ENCODE measurements around the gene C5orf63.
"Not testable (repeated sequence)": the region's sequence is repeated elsewhere in the genome, so short reads cannot be mapped to it uniquely, and the experiment has no call there.

C5orf63 gene

DNA sequence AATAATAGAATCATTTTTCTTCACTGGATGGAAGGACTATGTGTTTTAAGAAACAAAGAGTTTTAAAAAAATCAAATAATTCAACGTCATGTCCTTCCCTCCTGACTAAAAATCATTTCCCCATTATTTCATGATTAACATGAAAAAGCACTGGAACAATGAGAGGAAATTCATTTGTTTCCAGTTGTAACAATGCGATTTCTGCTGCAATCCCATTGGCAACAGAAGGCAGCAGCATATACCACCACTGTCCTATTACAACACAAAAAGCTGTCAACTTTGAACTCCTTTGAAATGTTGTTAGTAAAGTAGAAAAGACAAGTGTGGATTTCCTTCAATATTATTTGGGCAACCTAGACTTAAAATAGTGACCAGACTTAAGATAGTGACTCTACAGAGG, 3.1 kb downstream of the C5orf63 start:
- no peak for DNase-seq

DNA sequence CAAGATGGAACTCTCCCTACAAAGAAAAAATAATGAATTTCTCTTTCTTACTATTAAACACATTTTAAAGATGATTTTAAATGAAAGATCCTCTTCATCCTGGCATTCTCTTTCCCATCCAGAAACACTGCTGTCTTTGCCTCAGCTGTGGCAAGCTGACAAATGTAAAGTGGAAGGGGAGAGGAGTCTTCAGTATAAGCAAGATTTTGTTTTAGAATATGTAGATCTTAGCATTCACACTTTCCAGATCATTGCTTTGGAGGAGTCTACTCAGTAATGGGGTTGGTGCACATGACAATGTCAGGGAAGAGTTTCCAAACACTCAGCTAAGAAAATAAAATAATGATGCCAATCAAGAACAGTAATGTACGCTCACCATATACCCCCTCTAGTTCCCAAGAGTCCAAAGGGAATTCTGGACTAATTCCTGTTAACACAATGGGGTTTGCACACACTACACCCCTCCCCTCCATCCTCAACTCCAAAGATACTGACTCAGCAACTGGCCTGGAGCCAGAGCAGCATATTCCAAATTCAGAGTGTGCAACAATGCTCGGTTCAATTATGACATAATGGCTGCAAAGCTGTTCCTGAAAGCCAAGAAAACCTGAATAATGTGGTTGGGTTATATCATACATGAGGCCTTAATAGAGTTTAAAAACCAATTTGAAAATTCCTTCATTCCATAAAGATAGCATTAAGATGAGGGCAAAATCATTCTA, 4.6 kb downstream of the C5orf63 start:
- DNase-seq, result no peak

DNA sequence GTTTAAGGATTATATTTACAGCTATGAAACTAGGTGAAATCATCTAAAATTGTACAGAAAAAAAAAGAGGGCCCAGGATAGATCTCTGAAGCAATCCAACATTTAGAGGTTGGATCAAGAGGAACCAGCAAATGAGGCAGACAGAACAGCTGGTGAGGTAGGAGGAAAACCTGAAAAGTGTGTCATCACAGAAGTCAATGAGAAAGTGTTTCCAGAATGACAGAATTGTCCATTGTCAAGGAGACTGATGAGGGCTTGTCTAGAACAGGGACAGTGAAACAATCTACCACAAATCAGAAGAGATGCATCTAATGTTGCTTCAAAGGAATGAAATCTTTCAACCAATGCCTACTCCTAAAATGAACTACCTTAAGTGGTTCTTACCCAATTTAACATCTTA, 6.6 kb downstream of the C5orf63 start:
- no peak for DNase-seq

DNA sequence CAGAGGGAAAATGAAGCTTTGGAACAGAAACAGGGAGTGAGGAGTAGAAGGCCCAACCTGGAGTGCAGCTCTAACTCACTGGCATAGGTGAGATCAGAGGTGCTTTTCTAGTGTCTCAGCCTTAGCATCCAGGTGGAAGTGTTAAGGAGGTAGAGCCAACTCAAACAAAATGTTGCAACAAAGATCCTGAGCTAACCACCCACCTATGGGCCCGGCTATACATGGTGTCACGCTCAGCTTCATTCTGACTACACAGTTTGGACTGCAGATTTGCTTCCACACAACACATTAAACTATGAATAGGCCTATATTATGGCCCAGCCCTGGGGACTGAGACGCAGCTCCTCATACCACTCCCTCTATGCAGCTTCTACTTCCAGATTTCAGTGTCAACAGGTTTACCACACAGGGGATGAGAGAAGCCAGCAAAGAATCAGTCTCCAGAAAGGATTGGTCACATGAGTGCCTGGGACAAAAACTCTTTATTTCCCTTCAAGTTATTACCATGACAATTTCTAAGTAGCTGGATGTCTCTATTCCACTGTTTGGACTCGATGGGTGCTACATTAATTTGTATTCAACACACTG, 9.0 kb downstream of the C5orf63 start:
- DNase-seq, result no peak

DNA sequence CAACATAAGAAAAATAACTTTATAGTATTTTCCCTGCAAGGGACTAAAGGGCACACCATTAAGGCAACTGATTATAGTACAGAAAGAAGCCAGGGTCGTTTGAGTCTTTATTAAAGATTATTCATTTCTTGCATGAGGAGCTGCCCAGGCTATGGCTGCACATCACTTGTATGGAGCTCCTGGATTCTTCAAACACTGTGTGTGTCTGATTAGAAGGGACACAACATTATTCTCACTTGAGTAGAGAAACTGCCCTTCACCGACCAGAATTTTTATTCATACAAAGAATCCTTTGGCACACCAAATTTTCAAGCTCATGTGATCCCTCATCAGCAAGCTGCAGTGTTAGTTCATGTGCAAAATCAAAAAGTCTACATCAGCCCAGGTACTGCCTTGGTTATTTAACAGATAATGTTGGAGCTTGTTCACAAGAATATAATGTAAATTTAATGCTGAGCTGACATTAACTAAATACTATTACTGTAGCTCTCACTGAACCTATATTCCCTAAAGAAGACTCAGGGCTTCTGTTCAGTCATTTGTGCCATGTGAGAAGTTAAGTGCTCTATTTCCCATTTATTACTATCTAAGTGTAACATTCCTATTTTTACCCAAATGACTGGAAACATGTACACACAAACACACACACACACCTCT, 9.9 kb downstream of the C5orf63 start:
- no peak for DNase-seq

DNA sequence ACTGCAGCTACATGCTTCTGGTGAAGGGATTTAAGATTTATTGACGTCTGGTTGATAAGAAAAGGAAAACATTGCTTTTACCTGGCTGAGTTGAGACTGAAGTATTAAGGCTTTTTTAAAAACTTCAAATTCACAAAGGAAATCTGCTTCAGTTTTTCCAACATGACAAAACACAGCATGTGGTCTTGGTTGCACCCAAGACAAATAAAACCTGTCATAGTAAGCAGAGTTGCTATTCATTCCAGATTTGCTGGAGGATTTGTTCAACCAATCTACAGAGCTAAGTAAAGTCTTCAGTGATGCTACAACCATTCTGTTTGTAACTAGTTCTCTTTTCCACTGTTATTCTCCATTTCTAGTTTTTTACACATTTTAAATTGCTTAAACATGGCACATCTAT, 11.3 kb downstream of the C5orf63 start:
- no peak for DNase-seq

DNA sequence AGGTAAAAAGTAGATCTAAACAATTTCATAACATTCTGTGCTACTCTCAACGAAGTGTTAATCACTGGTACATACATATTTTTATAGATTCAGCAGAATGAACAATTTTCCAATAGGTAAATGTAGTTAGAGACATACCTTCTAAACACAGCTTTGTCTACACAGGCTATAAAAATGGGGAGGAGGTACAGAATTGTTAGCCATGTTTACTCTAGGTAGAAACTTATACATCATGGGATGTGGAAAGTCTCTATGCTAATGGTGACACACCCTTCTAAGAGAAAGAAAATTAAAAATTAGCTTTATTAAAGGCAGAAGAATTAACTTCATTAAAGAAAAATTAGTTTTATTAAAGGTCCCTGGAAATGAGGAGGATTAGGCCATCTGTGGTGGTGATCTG, 11.8 kb downstream of the C5orf63 start:
- no peak for DNase-seq

DNA sequence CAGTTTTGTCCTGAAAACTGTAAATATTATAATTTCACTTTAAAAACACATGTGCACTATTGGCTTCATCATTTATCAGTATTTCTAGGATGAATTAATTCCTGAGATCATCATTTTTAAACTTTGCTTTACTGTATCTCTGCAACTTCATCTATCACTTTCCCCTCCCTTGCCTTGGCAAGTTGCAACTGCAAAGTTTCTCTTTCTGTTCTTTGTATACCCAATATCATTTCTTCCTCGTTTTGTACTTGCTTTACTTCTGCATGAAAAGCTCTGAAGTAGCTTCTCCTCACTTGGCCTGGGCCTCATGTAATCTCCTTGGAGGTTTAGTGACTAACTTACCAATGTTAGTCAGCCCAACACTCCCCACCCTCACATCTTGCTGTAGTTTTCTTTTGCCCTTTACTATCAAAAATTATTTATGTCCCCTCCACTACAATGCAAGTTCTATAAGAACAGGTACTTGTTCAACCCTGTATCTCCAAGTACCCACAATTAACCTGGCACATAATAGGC, 12.8 kb downstream of the C5orf63 start:
- DNase-seq, result no peak

DNA sequence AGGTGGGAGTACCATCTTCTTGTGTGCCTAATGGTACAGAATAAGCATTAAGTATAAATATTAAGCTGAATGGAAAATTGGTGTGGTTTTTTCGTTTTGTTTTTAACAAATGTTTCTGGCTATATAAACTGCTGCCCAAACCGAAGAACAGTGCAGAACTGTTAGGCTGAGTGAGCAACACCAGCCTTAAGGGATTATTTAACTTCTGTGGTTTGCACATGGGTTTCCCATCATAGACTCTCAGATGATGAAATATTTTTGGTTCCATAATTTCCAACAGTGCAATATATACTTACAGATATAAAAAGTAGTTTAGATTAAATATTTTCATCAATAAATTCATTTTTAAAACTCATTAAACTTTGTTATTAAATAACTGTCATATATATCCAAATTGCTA, 16.4 kb downstream of the C5orf63 start:
- no peak for DNase-seq

DNA sequence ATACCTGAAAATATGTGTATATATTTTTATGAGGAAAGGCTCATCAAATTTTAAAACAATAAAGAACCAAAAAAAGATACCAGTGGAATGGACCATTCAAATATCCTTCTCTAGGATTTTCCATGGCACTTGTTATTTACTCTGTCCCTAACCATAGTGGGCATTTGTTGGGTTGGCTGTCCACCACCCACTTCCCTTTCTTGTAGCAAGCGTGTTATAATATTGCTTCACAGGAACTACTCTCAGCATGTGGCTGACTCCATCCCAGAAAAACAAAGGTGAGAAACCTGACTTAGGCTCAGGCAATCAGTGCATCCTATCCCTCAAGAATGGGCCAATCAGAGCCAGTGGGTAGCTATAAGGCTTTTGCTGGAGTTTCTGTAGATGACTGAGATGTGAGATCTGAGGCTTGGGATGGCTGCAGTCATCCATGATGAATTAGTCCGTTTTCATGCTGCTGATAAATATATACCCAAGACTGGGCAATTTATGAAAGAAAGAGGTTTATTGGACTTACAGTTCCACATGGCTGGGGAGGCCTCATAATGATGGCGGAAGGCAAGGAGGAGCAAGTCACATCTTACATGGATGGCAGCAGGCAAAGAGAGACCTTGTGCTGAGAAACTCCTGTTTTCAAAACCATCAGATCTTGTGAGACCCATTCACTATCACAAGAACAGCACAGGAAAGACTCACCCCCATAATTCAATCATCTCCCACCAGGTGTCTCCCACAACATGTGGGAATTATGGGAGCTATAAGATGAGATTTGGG, 17.2 kb downstream of the C5orf63 start:
- DNase-seq, result no peak

DNA sequence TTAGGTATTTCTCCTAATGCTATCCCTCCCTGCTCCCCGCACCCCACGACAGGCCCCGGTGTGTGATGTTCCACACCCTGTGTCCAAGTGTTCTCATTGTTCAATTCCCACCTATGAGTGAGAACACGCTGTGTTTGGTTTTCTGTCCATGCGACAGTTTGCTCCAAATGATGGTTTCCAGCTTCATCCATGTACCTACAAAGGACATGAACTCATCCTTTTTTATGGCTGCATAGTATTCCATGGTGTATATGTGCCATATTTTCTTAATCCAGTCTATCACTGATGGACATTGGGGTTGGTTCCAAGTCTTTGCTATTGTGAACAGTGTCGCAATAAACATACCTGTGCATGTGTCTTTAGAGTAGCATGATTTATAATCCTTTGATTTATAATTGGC, 19.8 kb downstream of the C5orf63 start:
- DNase-seq, result not testable (repeated sequence)

DNA sequence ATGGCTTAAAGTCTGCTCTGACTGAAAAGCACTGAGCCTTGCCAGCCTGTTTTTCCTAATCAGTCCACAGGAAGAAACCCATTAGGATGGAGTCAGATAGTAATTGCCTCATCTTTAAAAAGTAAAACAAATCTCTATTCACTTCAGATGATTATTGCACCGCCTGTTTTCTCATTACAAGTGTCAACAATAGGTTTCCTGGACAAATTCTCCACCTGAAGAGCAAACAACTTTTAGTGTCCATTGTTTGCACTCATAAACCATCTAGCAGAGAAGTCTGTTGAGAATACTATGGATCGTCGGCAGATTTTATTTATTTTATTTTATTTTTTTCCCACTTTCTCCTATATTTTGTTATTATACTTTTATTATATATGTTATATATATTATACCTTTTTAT, 20.3 kb downstream of the C5orf63 start:
- DNase-seq, result no peak

DNA sequence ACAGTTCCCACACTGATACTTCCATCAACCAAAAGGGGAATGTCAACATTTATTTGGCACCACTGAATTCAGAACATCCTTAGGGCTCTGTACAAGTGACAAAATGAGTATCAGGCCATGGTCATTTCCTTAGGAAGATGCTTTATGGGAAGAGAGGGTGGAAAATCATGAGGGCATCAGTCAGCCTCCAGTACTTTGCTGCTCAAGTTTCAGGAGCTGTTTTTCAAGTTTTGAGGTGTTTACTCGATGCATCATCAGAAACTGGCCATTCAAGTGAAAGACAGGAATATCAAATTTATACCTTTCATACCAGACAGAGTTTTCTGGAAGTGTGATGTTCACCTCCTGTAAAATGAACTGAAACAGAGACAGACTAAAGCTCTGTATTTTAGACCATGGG, 21.7 kb downstream of the C5orf63 start:
- DNase-seq, result no peak

DNA sequence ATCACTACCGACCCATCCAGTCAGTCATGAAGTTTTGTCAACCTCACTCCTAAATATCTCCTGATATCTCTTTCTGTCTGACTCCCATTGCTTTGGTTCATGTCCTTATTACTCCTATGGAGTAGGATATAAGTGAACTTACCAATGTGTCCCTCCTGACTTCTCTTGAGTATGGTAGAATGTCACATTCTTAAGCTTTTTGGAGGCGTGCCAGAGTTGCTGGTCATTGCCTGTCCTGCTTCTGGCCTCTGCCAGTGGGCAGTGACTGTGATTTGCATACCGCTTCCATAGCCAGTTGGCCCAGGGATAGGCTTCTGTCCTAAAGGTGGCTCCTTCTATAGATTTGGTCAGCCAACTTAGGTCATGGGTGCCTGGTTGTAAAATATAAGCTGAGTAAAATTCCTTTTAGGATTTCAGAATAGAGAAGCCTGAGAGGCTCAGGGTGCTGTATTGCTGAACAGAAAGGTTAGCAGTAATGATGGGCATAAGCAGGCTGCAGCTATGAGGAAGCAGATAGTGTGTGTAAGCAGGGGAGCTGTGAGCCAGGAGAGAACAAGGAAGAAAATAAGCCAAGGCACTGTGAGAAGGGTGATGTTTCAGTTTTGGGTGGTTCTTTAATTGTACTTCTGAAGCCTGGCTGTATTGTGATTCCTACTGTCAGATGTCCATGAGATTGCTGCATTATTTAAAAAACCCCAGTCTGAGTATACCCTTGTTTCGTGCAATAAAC, 26.8 kb downstream of the C5orf63 start:
- DNase-seq, result no peak

DNA sequence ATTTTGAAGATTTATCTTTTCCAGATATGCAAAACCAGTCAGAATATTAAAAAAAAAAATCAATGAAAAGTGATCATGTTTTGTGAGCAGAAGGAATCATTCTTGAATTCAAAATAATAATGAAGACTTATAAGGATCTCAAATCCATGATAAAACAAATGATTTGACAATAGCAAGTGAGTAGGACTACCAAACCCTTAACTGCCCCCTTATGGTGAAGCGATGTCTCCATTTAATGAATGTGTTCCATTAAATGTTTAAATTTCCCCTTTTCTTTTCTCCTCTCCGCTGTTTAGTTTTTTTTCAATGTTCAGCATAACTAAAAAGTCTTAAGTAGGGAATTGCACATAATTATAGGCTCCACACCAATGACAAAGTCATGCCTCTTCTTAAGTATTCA, 30.7 kb downstream of the C5orf63 start:
- DNase-seq, result no peak

DNA sequence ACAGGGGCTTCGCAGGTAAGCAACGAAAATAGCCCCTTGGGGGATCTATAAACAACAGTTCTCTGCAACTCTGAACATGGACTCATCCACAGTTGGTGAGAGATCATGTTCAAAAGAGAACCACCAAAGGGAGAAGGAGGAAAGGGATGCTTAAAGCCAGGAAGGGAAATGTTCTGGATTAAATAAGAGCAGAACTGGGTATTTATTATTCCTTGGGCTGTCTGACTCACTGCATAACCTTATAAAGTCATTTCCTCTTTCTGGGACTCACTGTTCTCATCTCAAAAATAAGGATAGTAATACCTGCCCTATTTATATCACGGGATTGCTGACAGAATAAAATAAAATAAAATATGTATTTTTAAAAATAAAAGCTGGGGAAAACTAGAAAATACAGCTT, 31.7 kb downstream of the C5orf63 start:
- no peak for DNase-seq

DNA sequence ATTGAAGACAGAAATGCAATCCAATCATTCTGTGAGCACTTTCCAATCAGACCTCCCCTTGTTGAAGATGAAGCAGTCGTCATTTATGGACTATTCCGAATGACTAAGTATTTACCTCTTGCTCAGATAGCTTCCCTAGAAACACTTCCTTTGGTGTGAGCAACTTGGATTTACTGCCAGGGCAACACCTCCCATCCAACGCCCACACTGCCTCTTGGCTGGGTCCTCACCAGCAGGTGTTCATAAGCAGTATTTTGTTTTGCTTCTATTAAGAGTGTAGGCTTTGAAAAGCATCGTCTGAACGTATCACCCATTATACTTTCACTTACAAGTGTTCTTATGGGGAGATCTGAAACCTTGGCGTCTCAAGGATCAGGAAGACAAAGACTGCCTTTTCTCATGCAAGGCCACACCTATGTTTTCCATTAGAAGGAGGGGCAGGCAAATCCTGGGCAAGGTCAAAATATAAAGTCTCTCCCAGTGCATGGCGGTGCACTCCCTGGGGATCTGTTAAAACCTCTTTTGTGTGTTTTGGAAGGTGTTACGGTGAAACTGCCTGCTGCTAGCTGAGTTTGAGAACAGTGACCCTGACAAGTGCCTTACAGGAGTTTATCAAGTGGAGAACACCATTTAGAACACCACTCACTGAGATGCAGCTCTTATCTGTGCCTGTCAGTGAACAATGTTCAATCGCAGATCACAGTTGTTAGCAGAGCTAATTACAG, 32.3 kb downstream of the C5orf63 start:
- DNase-seq, result no peak

DNA sequence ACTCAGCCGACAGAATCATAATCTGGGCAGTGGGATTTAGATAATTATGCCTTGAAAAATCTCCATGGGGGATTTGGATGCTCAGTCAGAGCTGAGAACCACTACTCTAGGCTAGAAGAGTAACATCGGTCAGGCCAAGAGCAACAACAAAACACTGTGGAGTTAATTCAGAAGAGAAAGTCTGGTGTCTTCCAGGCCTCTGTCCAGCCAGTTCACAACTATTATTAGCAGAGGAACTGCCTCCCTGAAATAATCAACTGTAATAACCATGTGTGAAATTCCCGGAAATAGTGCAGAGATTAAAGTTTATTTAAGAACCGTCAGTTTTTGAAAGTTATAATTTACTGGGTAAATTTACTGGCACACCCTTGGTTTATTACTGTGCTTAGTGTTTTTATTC, 34.8 kb downstream of the C5orf63 start:
- DNase-seq, result no peak

DNA sequence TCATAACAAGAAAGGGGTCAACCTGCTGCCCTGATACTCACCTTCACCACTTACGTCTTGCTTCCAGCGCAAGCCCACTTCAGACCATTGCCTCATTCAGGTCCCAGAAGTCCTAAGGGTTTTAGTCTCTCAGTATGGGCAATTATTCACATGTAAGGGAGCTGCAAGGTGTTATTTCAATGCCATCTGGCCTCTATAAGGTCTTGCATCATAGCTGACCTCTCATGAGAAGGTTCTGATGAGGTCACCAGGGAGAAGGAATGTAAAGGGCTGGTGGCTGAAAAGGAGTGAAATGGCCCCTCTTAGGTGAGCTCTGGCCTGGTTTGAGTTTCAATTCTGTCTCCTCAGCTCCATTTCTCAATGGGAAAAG, 41.5 kb downstream of the C5orf63 start:
- DNase-seq, result no peak

DNA sequence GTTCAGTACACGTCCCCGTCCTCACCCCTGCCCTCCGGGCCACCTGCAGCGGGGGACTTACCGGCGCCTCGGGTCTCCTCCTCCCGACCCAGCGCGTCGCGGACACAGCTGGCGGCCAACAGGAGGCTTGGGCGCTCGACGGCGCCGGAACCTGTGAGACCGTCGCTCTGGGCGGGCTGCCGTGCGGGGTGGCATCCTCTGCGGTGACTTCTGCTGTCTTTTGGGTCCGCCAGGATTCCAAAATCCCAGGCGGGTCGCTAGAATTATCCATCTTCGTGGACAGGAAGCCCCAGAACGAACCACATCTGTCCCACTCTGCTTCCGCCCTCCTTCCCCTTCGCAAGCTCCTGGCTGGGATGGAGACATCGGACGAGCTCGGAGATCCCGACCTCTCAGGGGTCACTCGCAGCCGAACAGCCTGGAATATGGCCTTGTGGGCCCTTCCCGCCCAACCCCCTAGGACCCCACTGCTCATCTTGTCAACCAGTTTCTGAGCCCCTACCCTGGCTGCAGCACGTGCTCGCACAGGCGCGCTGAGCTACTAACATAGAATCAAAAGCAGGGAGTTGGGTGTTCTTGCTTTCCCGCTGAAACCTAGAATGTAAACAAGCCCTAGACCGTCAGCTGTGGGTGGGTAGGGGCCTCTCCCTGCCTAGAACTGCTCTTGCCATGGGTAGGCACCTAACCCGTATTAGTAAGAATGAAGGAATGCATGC, 42.0 kb downstream of the C5orf63 start:
- DNase-seq, result peak; percentile 5 to 16

Measured in stimulated activated CD4-positive, alpha-beta T cell treated with anti-CD3 and anti-CD28 coated beads, Interleukin-2, amount 100 ng/mL, for 48 hours (primary cell).